Measurements from ENCODE around the gene GALNTL6. TPM values are rescaled to one million over a fixed set of nuclear protein-coding genes. Genes with fewer than 3 reads are reported as not detected.

The GALNTL6 gene
- total RNA-seq, 1 donor from 2014 or later, result 0.13 TPM

DNA sequence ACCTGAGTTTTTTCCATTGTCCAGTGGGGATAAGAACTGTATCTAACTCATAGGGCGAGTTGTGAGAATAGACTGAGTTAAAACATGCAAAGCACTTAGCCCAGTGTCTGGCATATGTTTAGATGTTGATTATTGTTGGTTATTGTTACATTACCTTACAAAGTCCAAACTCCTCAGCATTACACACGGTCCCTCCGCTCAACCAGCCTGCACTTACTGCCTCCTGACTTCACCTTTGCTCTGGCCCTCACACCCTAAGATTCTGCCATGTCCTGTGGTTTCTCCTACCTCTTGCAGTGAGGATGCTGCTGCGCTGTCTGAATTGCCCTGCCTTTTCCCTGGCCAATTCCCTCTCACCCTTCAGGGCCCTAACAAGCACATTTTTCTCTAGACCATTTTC is 1053.2 kb downstream of the GALNTL6 start:
- DNase-seq (ENCODE audit: low read depth), result no peak
- H3K27me3 ChIP-seq (ENCODE audit: control insufficient read depth, insufficient read depth, low read length), result no peaks in the 10 kb centered on the region
- H3K4me3 ChIP-seq (ENCODE audit: low read depth, low read length), result no peak overlapping the region
- TF ChIP-seq, protein P1, sequence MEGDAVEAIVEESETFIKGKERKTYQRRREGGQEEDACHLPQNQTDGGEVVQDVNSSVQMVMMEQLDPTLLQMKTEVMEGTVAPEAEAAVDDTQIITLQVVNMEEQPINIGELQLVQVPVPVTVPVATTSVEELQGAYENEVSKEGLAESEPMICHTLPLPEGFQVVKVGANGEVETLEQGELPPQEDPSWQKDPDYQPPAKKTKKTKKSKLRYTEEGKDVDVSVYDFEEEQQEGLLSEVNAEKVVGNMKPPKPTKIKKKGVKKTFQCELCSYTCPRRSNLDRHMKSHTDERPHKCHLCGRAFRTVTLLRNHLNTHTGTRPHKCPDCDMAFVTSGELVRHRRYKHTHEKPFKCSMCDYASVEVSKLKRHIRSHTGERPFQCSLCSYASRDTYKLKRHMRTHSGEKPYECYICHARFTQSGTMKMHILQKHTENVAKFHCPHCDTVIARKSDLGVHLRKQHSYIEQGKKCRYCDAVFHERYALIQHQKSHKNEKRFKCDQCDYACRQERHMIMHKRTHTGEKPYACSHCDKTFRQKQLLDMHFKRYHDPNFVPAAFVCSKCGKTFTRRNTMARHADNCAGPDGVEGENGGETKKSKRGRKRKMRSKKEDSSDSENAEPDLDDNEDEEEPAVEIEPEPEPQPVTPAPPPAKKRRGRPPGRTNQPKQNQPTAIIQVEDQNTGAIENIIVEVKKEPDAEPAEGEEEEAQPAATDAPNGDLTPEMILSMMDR (IDR thresholded peaks at IDR 0.05; ENCODE audit: insufficient read depth, low read length, poor library complexity, severe bottlenecking), result no peak
- H3K36me3 ChIP-seq (ENCODE audit: control insufficient read depth, insufficient read depth, low read length), result no peaks in the 10 kb centered on the region

DNA sequence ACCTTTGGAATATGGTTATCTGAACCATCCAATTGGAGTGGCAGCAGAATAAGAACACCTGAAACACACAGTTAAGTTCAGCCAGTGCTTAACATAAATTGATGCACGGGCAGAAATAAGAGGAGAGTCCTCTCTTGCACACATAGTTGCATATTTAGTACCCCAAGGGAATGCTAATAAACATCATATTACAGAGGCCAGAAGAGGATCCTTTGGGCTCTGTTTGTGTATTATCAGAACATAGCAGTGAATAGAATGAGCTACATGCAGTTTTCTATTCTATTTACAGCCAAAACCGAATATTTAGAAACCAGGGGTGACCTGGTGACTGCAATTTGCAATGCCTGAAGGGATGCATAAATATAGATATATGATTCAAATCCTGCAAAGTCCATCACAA is 1054.6 kb downstream of the GALNTL6 start:
- Histone ChIP-seq H3K27me3 (ENCODE audit: control insufficient read depth, insufficient read depth, low read length) (no peaks in the 10 kb centered on the region), H3K4me3 (ENCODE audit: low read depth, low read length) (no peak overlapping the region), H3K36me3 (ENCODE audit: control insufficient read depth, insufficient read depth, low read length) (no peaks in the 10 kb centered on the region)
- no peak for DNase-seq (ENCODE audit: low read depth)
- TF ChIP-seq, protein P1 (IDR thresholded peaks at IDR 0.05; ENCODE audit: insufficient read depth, low read length, poor library complexity, severe bottlenecking), result no peak

DNA sequence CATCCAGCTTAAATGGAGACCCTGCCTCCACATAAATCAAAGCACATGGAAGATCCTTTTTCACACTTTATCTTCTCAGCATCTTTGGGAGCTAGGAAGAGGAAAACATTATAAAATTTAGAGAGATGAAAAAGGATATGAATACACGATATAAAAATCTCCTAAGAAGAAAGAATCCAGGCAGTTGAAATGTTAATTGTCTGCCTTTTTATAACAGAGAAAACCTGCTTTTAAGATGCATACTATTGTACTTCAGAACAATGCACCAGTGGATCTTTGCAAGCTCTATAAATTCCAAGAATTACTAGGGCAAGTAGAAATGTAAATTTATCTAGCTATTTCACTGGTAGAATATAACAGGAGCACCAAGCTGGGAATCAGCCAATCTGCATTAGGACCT is 1055.1 kb downstream of the GALNTL6 start:
- no peaks in the 10 kb centered on the region for H3K27me3 ChIP-seq (ENCODE audit: control insufficient read depth, insufficient read depth, low read length)
- DNase-seq (ENCODE audit: low read depth), result no peak
- no peaks in the 10 kb centered on the region for H3K36me3 ChIP-seq (ENCODE audit: control insufficient read depth, insufficient read depth, low read length)
- TF ChIP-seq, protein P1 (IDR thresholded peaks at IDR 0.05; ENCODE audit: insufficient read depth, low read length, poor library complexity, severe bottlenecking), result no peak
- no peak overlapping the region for H3K4me3 ChIP-seq (ENCODE audit: low read depth, low read length)

DNA sequence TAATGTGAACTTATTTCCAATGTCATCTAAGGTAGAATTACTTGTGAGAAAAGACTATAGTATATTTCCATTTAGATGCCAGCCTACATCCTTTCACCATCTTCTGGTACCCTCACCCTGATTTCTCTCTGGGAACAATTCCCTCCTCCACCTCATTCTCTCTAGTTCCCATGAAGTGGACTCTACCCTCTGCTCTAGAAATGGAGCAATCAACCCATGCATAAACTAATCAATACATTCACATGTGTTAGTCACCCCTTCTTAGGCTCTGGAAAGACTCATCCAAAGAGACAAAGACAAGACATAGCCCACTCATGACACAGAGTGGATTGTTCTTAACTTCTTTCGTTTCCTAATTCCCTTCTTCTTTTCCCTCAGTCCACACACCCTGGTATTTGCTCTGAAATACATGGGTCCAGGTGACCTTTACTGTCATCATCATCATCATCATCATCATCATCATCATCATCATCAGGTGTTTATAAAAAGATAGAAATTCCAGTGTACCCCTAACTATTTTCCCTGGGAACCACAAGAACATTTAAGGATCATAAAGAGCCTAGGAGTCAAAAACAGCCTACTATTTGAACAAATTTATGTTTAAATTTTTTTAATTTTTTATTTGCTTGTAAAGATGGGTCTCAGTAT is 1056.5 kb downstream of the GALNTL6 start:
- H3K4me3 ChIP-seq (ENCODE audit: low read depth, low read length), result no peak overlapping the region
- no peaks in the 10 kb centered on the region for H3K36me3 ChIP-seq (ENCODE audit: control insufficient read depth, insufficient read depth, low read length)
- no peak for DNase-seq (ENCODE audit: low read depth)
- H3K27me3 ChIP-seq (ENCODE audit: control insufficient read depth, insufficient read depth, low read length), result no peaks in the 10 kb centered on the region
- TF ChIP-seq, protein P1 (IDR thresholded peaks at IDR 0.05; ENCODE audit: insufficient read depth, low read length, poor library complexity, severe bottlenecking), result no peak

DNA sequence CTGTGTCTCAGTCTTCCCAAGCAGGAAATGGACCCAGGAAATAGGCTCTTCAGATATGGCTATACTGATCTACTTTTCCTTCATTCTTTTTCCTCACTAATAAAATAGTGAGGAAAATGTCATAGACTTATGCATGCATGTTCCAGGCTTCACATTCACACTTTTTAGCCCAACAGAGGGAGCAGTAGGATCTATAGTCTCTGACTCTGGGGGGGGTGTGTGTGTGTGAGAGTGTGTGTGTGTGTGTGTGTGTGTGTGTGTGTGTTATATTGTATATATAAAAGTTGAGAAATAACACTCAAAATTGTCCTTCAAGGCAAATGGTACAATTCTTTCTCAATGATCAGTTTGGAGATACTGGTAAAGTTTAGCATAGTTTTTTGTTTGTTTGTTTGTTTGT is 1058.2 kb downstream of the GALNTL6 start:
- Histone ChIP-seq H3K27me3 (ENCODE audit: control insufficient read depth, insufficient read depth, low read length) (no peaks in the 10 kb centered on the region), H3K36me3 (ENCODE audit: control insufficient read depth, insufficient read depth, low read length) (no peaks in the 10 kb centered on the region), H3K4me3 (ENCODE audit: low read depth, low read length) (no peak overlapping the region)
- DNase-seq (ENCODE audit: low read depth), result no peak
- TF ChIP-seq, protein P1 (IDR thresholded peaks at IDR 0.05; ENCODE audit: insufficient read depth, low read length, poor library complexity, severe bottlenecking), result no peak

DNA sequence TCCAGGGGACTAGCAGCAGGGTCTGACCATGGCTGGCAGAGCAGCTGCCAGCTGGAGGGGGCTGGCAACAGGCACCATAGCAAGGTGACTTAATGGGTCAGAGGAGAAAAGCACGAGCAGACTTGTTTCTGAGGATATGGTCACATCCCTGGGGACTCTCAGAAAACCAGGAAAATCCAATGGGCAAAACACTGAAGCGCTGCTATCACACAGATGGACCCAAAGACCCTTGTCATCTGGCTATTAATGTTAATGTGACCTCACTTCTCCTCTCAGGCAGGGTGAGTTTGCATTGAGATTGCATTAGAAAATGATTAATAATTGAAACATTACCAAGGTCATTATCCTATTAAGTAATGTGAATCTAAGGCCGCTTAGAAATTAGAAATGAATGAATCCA is 1061.7 kb downstream of the GALNTL6 start:
- Histone ChIP-seq H3K27me3 (ENCODE audit: control insufficient read depth, insufficient read depth, low read length) (no peaks in the 10 kb centered on the region), H3K4me3 (ENCODE audit: low read depth, low read length) (no peak overlapping the region), H3K36me3 (ENCODE audit: control insufficient read depth, insufficient read depth, low read length) (no peaks in the 10 kb centered on the region)
- no peak for DNase-seq (ENCODE audit: low read depth)
- TF ChIP-seq, protein P1 (IDR thresholded peaks at IDR 0.05; ENCODE audit: insufficient read depth, low read length, poor library complexity, severe bottlenecking), result no peak

All from kidney epithelial cell (primary cell).